HEK293T (cell line): ENCODE measurements around the gene UBTFL1.

Experiments used
- ARNT ChIP-seq: fragments of 450-650 bp; IDR thresholded peaks from 2 replicates; pipeline ENCODE4 v1.6.1; 2017; ENCODE audit warnings: mild to moderate bottlenecking
- BHLHE40 ChIP-seq: fragments of 450-650 bp; IDR thresholded peaks from 2 replicates; pipeline ENCODE4 v1.6.1; 2016; ENCODE audit warnings: mild to moderate bottlenecking, moderate library complexity, borderline replicate concordance
- CTBP1 ChIP-seq: fragments of 450-650 bp; IDR thresholded peaks from 2 replicates; pipeline ENCODE4 v1.6.1; 2016; ENCODE audit warnings: borderline replicate concordance
- ELF4 ChIP-seq: fragments of 450-650 bp; IDR thresholded peaks from 2 replicates; pipeline ENCODE4 v1.6.1; 2017; ENCODE audit warnings: antibody characterized with exemption
- FOXA1 ChIP-seq: fragments of 450-650 bp; IDR thresholded peaks from 2 replicates; pipeline ENCODE4 v1.6.1; 2016; ENCODE audit warnings: mild to moderate bottlenecking
- FOXM1 ChIP-seq: fragments of 450-650 bp; IDR thresholded peaks from 2 replicates; pipeline ENCODE4 v1.6.1; 2017; ENCODE audit warnings: mild to moderate bottlenecking, borderline replicate concordance
- HDGF ChIP-seq: fragments of 450-650 bp; IDR thresholded peaks from 2 replicates; pipeline ENCODE4 v1.6.1; 2017; ENCODE audit warnings: antibody characterized with exemption, borderline replicate concordance
- L3MBTL2 ChIP-seq: fragments of 450-650 bp; conservative IDR thresholded peaks from 2 replicates; pipeline ENCODE4 v1.6.1; 2016; ENCODE audit warnings: mild to moderate bottlenecking
- LEF1 ChIP-seq: fragments of 450-650 bp; IDR thresholded peaks from 2 replicates; pipeline ENCODE4 v1.6.1; 2017; ENCODE audit warnings: mild to moderate bottlenecking, borderline replicate concordance
- NFRKB ChIP-seq: fragments of 450-650 bp; IDR thresholded peaks from 2 replicates; pipeline ENCODE4 v1.6.1; 2016; ENCODE audit warnings: mild to moderate bottlenecking, moderate library complexity
- SP1 ChIP-seq: fragments of 450-650 bp; IDR thresholded peaks from 2 replicates; pipeline ENCODE4 v1.6.1; 2017
- SUZ12 ChIP-seq: fragments of 450-650 bp; IDR thresholded peaks from 2 replicates; pipeline ENCODE4 v1.6.1; 2016; ENCODE audit warnings: mild to moderate bottlenecking
- TARDBP ChIP-seq: fragments of 450-650 bp; IDR thresholded peaks from 2 replicates; pipeline ENCODE4 v1.6.1; 2016

DNA sequence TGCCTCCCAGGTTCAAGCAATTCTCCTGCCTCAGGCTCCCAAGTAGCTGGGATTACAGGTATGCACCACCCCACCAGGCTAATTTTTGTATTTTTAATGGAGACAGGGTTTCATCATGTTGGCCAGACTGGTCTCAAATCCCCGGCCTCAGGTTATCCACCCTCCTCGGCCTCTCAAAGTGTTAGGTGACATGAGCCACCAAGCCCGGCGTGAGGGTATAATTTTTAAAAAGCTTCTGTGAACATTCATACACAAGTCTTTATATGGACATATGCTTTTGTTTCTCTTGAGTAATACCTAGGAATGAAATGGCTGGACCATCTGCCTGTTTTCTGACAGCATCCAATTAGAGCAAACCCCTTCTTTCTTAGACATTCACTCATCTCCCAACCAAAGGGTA lies 34.4 kb downstream of the UBTFL1 start:
- no peak for TF ChIP-seq FOXM1
- TF ChIP-seq ELF4 = no peak
- no peak for TF ChIP-seq TARDBP
- TF ChIP-seq L3MBTL2 = no peak
- no peak for TF ChIP-seq CTBP1
- no peak for TF ChIP-seq HDGF
- TF ChIP-seq SUZ12 = no peak
- no peak for TF ChIP-seq SP1
- TF ChIP-seq LEF1 = no peak
- no peak for TF ChIP-seq ARNT
- no peak for TF ChIP-seq BHLHE40
- no peak for TF ChIP-seq FOXA1
- TF ChIP-seq NFRKB = no peak
